Nephron (organoid): ENCODE measurements around the gene RGS7BP.

Experiments used
- H3K27ac Mint-ChIP-seq, 3 experiments: 2 replicates each; pipeline ENCODE4 v1.8.0; 2020; ENCODE audit warnings: mixed read lengths in 3 of 3, mild to moderate bottlenecking in 2 of 3, moderate library complexity in 1 of 3
- H3K27me3 Mint-ChIP-seq: 2 replicates; pipeline ENCODE4 v1.8.0; 2021; ENCODE audit warnings: low read depth, mild to moderate bottlenecking, moderate library complexity, mixed read lengths
- H3K36me3 Mint-ChIP-seq: 2 replicates; pipeline ENCODE4 v1.8.0; 2020; ENCODE audit warnings: low read depth, mixed read lengths
- H3K4me1 Mint-ChIP-seq: 2 replicates; pipeline ENCODE4 v1.8.0; 2020; ENCODE audit warnings: mixed read lengths
- H3K4me3 Mint-ChIP-seq, 3 experiments: 2 replicates each; pipeline ENCODE4 v1.8.0; 2020; ENCODE audit warnings: mild to moderate bottlenecking in 3 of 3, mixed read lengths in 3 of 3, moderate library complexity in 2 of 3
- H3K9me3 Mint-ChIP-seq: 2 replicates; pipeline ENCODE4 v1.8.0; 2020; ENCODE audit warnings: mixed read lengths
- CTCF ChIP-seq, 3 experiments: fragments of 200-600 bp; sonication (generic); IDR thresholded peaks; one replicate each; pipeline ENCODE4 v1.5.0; 2021; ENCODE audit warnings: antibody characterized with exemption in 3 of 3; ENCODE audit not compliant: unreplicated experiment in 3 of 3

RGS7BP gene

DNA sequence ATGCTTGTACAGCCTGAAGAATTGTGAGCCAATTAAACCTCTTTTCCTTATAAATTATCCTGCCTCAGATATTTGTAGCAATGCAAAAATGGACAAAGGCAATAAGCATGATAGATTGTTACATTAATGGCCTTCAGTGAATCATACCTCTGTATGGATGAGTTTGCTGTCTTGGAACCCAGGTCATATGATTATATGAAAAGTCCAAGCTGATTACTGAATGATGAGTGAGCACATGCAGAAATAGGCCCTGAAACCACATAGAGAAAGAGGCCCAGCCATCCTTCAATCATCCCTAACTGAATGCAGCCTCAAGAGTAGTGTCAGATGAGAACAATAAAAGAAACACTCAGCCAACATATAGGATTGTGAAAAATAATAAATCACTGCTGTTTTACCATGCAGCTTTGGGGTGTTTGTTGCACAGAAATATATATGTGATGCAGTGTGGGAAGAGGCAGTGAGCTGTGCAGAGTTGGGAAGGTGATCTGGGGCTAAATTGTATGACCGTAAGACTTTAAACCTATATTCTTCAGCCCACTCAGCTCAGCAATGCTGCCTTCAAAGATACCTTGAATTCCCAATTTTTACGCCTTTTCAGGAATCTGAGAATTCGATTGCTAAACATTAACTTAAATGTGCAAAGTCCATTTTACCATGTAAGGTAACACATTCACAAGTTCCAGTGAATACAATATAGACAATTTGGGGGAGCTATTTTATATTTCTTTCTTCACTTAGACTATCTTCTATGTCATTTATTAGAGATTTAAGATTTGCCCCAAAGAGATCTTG is 148.1 kb downstream of the RGS7BP start:
- Mint-ChIP-seq H3K9me3 (peaks cover 5% of the 10 kb centered on the region), H3K27ac (peak overlapping the region in 2 of 3 experiments; percentile 23 to 36), H3K27me3 (no peaks in the 10 kb centered on the region), H3K4me3 (no peak overlapping the region), H3K4me1 (no peaks in the 10 kb centered on the region), H3K36me3 (no peaks in the 10 kb centered on the region)
- TF ChIP-seq CTCF (IDR thresholded peaks at IDR 0.05; ENCODE audit: unreplicated experiment in 3 of 3), result no peak

- no peak overlapping the region for H3K4me3 Mint-ChIP-seq
- H3K27ac Mint-ChIP-seq, result peak overlapping the region in 1 of 3 experiments; percentile 36
- H3K9me3 Mint-ChIP-seq, result peaks cover 5% of the 10 kb centered on the region
- H3K27me3 Mint-ChIP-seq, result no peaks in the 10 kb centered on the region
- TF ChIP-seq CTCF (IDR thresholded peaks at IDR 0.05; ENCODE audit: unreplicated experiment in 3 of 3), result no peak
- no peaks in the 10 kb centered on the region for H3K36me3 Mint-ChIP-seq
- no peaks in the 10 kb centered on the region for H3K4me1 Mint-ChIP-seq
Measured at GRCh38 chr5:64654561-64654938, 148.7 kb downstream of the RGS7BP start.

GRCh38 chr5:64655596-64655995 is 149.8 kb downstream of the RGS7BP start:
- H3K4me1 Mint-ChIP-seq, result no peaks in the 10 kb centered on the region
- TF ChIP-seq CTCF (IDR thresholded peaks at IDR 0.05; ENCODE audit: unreplicated experiment in 3 of 3), result no peak
- no peaks in the 10 kb centered on the region for H3K36me3 Mint-ChIP-seq
- no peak overlapping the region for H3K27ac Mint-ChIP-seq
- H3K9me3 Mint-ChIP-seq, result peaks cover 5% of the 10 kb centered on the region
- no peaks in the 10 kb centered on the region for H3K27me3 Mint-ChIP-seq
- H3K4me3 Mint-ChIP-seq, result no peak overlapping the region

- Mint-ChIP-seq H3K4me3 (no peak overlapping the region), H3K9me3 (peaks cover 5% of the 10 kb centered on the region), H3K36me3 (no peaks in the 10 kb centered on the region), H3K27ac (no peak overlapping the region), H3K27me3 (no peaks in the 10 kb centered on the region), H3K4me1 (no peaks in the 10 kb centered on the region)
- no peak for TF ChIP-seq CTCF (IDR thresholded peaks at IDR 0.05; ENCODE audit: unreplicated experiment in 3 of 3)
Measured at GRCh38 chr5:64659289-64659688, 153.5 kb downstream of the RGS7BP start.
